Activated CD4-positive, alpha-beta T cell treated with anti-CD3 and anti-CD28 coated beads for 48 hours (primary cell): Measurements from ENCODE around the gene USP15.
"Not testable (repeated sequence)": the region's sequence is repeated elsewhere in the genome, so short reads cannot be mapped to it uniquely, and the experiment has no call there.

ENCODE experiments used
- DNase-seq: peaks from one replicate; pipeline ENCODE4 v3.0.0-alpha.2; 2020

Gene USP15

DNA sequence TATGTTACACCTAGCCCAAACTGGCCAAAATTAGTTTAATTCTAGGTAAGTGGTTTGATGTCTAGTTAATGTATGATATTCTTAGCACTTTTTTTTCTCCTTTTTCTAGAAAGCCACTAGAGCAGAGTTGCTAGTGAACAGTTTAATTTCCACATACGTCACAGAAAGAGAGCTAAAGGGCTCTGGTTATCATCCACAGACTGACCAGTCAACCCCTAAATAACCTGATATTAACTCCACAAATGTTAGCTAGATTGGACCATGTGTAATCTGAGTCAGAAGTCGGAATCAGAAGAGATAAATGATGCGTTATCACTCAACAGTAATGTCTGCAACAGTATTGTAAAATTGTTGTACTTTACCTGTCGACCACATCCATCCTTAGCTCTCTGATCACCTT is 74.9 kb downstream of the USP15 start:
- DNase-seq = no peak

DNA sequence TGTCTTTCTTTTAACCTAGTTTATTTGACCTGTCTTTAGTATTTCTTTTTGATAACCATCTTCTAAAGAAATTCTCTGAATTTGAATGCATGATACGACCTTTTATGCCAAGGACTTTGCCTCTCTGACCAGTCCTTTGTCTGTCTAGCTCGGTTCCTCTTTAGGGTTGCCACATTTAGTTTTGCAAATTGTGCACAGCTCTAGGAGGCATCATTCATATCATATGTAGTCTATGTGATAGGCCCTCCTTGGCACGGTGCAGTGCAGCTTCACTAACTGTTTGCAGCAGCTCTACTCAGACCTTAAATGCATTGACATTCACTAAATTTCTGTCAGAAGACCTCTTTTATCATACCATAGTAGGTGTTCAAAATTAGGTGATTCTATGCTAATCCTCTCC is 75.6 kb downstream of the USP15 start:
- DNase-seq = no peak

DNA sequence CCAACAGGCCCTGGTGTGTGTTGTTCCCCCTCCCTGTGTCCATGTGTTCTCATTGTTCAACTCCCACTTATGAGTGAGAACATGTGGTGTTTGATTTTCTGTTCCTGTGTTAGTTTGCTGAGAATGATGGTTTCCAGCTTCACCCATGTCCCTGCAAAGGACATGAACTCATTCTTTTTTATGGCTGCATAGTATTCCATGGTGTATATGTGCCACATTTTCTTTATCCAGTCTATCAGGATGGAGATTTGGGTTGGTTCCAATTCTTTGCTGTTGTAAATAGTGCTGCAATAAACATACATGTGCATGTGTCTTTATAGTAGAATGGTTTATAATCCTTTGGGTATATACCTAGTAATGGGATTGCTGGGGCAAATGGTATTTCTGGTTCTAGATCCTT is 77.4 kb downstream of the USP15 start:
- not testable (repeated sequence) for DNase-seq

DNA sequence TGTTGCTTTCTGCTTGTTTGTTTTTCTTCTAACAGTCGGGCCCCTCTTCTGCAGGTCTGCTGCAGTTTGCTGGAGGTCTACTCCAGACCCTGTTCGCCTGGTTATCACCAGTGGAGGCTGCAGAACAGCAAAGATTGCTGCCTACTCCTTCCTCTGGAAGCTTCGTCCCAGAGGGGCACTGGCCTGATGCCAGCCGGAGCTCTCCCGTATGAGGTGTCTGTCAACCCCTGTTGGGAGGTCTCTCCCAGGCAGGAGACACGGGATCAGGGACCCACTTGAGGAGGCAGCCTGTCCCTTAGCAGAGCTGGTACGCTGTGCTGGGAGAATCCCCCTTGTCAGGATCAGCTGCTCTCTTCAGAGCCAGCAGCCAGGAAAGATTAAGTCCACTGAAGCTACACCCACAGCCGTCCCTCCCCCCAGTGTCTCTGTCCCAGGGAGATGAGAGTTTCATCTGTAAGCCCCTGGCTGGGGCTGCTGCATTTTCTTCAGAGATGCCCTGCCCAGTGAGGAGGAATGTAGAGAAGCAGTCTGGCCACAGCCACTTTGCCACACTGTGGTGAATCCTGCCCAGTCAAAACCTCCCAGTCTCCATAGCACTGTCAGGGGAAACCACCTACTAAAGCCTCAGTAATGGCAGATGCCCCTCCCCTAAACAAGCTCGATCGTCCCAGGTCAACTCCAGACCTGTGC is 82.6 kb downstream of the USP15 start:
- DNase-seq = not testable (repeated sequence)

DNA sequence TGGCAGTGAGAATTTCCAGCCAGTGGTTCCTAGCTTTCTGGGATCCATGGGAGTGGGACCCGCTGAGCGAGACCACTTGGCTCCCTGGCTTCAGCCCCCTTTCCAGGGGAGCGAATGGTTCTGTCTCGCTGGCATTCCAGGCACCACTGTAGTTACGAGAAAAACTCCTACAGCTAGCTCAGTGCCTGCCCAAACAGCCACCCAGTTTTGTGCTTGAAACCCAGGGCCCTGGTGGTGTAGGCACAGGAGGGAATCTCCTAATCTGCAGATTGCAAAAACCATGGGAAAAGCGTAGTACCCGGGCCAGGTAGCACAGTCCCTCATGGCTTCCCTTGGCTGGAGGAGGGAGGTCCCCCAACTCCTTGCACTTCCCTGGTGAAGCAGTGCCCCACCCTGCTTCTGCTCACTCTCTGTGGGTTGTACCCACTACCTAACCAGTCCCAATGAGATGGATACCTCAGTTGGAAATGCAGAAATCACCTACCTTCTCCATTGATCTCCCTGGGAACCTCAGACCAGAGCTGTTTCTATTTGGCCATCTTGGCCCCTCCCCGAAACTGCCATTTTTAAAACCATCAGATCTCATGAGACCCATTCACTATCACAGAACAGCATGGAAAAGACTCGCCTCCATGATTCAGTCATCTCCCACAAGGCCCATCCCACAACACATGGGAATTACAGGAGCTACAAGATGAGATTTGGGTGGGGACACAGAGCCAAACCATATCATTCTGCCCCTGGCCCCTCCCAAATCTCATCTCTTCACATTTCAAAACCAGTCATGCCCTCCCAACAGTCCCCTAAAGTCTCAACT is 83.3 kb downstream of the USP15 start:
- not testable (repeated sequence) for DNase-seq

DNA sequence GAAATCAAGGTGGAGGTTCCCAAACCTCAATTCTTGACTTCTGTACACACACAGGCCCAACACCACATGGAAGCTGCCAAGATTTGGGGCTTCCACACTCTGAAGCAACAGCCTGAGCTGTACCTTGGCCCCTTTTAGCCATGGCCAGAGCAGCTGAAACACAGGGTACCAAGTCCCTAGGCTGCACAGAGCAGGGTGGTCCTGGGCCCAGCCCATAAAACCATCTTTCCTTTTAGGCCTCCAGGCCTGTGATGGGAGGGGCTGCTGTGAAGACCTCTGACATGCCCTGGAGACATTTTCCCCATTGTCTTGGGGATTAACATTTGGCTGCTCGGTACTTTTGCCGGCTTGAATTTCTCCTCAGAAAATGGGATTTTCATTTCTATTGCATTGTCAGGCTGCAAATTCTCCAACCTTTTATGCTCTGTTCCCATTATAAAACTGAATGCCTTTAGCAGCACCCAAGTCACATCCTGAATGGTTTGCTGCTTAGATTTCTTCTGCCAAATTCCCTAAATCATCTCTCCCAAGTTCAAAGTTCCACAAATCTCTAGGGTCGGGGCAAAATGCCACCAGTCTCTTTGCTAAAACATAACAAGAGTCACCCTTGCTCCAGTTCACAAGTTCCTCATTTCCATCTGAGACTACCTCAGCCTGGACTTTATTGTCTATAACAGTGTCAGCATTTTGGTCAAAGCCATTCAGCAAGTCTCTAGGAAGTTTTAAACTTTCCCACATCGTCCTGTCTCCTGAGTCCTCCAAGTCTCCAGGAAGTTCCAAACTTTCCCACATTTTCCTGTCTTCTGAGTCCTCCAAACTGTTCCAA is 84.7 kb downstream of the USP15 start:
- DNase-seq = not testable (repeated sequence)

DNA sequence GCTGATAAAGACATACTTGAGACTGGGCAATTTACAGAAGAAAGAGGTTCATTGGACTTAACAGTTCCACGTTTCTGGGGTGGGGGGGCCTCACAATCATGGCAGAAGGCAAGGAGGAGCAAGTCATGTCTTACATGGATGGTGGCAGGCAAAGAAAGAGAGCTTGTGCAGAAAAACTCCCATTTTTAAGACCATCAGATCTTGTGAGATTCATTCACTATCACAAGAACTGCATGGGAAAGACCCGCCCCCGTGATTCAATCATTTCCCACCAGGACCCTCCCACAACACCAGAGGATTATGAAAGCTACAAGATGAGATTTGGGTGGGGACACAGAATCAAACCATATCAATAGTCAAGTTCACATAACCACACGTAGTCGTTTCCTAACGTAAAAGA is 85.5 kb downstream of the USP15 start:
- DNase-seq = no peak

DNA sequence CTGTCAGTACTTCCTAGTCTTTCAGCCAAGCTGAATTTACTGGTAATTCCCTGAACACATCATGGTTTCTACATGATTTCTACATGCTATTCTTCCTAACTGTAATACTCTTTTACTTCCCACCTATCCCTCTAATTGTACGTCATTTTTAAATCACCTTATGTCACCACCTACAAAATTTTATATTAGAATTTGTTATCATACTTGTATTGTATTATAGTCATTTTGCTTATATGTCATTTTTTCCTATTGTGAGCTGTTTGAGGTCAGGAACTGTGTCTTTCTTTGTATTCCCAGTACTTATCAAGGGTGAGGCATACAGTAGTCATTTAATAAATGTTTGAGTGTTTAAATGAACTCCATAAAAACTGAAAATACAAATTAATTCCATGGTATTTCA is 86.6 kb downstream of the USP15 start:
- no peak for DNase-seq

DNA sequence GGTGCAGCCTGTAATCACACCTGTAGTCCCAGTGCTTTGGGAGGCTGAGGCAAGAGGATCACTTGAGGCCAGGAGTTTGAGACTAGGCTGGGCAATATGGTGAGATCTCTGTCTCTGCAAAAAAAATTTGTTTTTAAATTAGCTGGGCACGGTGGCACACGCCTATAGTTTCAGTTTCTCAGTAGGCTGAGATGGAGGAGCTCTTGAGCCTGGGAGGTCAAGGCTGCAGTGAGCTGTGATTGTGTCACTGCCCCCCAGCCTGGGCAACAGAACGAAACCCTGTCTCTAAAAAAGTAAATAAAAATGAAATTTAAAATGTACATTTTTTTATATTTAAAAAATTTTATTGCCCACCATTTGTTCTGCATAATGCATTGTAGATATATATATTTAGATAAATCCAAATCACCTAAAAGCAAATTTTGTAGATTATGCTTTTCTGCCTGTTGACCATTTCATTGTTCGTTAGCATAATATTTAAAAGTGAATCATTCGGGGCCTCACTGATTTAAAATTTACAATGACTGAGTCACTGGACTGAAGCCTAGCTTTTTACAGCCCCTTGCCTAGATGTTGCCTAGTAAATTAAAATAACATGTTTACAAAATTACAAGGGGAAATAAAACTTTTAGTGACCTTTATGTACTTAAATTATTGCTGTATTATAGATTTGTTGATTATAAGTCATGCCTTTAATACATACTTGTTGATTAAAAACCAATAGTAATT is 87.9 kb downstream of the USP15 start:
- no peak for DNase-seq

DNA sequence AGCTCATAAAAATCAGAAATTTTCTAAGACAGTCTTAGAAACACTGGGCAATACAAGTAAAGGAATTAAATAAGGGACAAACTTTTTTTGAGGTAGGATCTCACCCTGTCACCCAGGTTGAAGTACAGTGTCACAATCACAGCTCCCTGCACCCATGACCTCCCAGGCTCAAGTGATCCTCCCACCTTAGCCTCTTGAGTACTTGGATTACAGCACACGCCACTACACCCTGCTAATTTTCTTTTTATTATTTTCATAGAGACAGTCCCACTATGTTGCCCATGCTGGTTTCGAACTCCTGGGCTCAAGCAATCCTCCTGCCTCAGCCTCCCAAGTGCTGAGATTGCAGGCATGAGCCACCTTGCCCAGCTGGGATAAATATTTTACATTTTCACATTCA is 90.3 kb downstream of the USP15 start:
- DNase-seq = no peak

DNA sequence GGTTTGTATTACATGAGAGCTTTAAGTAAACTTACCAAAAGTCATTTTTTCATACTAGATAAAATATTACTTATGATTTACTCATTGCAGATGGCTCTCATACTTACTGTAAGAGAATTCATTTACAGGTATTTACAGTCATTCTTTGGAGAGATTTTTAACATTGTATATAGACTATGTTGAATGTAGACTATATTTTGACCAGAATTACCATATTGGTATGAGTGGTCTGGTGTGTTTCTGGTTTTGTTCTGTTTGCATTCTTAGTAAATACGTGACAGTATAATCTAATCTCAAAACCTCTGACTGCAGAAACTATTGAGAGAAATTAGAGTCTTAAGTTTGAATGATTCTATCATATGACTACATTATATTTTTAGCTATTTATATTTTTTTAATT is 91.1 kb downstream of the USP15 start:
- DNase-seq = no peak

DNA sequence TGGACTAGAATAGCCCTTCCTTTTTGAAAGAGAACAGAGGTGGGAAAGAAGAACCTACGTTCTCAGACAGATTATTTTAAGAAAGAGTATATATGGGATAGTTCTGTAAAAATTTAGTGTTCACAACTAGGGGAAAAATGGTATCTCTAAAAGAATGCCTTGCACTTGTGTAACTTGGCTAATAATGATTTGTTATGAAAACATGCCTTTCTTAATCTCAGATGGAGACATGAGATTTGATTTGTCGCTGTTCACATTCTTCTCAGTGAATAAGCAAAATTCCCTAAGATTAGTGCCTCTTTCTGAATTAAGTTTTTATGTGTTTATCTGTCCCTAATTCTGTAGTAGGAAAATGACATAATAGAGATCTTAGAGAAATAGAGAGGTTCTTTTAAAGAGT is 100.8 kb downstream of the USP15 start:
- no peak for DNase-seq

DNA sequence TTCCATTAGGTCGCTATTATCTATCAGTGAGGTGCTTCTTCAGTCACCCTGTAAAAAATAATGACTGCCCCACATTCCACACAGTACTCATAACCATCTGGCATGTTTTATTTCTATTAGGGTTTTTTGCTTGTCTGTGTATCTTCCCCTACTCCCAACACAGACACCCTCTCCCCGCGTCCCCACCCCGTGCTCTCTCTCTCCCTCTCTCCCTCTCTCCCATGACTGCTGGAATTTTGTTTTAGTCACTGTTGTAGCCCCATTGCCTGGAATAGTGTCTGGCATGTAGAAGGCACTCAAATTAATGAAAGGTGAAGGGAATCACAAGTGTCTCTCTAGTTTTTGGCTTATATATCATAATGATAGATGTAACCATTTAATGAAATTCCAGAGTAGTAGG is 103.3 kb downstream of the USP15 start:
- DNase-seq = no peak

DNA sequence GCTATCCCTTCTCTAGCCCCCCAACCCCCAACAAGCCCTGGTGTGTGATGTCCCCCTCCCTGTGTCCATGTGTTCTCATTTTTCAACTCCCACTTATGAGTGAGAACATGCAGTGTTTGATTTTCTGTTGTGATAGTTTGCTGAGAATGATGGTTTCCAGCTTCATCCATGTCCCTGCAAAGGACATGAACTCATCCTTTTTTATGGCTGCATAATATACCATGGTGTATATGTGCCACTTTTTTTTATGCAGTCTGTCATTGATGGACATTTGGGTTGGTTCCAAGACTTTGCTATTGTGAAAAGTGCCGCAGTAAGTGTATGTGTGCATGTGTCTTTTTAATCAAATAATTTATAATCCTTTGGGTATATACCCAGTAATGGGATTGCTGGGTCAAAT is 104.5 kb downstream of the USP15 start:
- DNase-seq = not testable (repeated sequence)

DNA sequence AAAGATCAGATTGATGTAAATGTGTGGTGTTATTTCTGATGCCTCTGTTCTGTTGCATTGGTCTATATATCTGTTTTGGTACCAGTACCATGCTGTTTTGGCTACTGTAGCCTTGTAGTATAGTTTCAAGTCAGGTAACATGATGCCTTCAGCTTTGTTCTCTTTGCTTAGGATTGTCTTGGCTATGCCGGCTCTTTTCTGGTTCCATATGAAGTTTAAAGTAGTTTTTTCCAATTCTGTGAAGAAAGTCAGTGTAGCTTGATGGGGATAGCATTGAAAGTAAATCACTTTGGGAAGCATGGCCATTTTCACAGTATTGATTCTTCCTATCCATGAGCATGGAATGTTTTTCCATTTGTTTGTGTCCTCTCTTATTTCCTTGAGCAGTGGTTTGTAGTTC is 105.6 kb downstream of the USP15 start:
- not testable (repeated sequence) for DNase-seq

DNA sequence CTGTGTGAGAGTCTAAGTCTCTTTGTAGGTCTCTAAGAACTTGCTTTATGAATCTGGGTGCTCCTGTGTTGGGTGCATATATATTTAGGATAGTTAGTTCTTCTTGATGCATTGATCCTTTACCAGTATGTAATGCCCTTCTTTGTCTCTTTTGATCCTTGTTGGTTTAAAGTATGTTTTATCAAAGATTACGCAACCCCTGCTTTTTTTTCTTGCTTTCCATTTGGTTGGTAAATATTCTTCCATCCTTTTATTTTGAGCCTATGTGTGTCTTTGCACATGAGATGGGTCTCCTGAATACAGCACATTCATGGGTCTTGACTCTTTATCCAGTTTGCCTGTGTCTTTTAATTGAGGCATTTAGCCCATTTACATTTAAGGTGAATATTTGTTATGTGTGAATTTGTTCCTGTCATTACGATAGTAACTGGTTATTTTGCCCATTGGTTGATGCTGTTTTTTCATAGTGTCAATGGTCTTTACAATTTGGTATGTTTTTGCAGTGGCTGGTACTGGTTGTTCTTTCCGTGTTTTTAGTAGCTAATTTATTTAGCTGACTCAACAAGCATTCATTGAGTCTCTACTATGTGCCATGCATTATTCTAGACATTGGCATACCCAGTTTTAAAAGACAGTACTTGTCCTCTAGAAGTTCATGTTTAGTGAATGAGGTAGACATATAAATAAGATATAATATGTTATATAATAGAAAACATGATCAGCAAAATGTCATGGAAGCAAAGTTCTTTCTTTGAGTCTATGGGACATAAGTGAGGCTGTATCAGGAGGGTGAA is 108.4 kb downstream of the USP15 start:
- DNase-seq = not testable (repeated sequence)

DNA sequence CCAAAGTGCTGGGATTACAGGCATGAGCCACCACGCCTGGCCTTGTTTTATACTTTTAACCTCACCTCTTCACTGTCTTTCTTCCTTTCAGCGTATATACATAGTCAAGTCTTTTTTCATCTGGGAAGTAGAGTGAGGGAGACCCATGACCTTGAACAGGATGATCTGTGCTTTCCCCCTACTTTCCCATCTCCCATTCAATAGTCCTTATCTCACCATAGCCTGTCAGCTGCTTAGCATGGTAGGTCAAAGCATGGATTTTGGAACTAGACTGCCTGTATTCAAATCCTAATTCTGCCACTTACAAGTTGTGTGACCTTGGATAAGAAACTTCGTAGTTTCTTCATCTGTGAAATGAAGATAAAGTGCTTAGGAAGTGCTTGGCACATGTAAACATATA is 110.0 kb downstream of the USP15 start:
- DNase-seq = no peak

DNA sequence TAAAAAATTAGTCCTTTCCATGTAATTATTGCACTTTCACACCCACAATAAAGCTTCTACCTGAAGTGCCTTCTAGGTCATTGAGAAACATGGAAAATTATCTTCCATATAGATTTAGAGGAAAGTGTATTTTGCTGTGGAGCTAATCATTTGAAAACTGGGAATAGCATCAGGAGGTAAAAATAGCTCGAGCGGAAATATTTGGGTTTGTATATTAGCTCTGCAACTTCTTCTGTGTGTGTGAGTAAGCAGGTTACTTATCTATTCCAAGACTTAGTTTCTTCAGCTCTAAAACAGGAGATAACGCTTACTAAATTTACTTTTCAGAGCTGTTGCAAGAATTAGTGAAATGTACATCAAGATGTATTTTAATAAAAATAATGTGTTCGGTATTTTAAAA is 111.5 kb downstream of the USP15 start:
- DNase-seq = no peak

DNA sequence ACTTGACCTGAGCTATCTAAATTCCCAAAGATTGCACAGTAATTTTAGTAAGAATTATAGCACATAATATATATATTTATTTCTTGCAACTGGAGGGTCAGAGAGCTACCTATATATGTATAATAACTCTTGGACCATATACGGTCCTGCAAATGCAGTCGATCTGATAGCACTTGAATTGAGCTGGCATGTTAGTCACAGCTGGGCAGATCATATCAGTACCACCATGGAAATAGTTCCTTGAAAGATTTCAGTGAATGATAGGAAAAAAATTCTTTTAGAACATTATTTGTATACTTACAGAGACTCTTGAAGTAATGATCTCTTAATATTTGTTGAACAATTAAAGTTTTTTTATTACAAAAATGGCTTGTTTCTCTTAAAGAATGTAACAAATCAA is 111.9 kb downstream of the USP15 start:
- DNase-seq = no peak

DNA sequence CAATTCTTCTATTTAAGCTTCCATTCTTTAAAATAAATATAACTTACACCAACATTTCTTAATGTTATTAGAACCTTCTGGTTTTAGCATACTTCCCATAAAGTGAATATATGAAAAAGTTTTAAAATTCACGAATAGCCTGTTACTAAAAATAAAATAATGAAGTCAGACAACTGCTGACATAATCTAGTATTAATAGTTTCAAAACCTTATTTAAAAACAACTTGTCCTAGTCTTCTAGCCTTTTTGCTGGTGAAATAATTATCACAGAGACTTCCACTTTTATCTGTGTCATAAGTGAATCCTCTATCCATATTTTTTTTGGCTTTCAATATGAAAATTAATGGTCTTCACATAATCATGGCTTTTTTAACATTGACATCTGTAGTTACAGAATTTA is 112.6 kb downstream of the USP15 start:
- no peak for DNase-seq

DNA sequence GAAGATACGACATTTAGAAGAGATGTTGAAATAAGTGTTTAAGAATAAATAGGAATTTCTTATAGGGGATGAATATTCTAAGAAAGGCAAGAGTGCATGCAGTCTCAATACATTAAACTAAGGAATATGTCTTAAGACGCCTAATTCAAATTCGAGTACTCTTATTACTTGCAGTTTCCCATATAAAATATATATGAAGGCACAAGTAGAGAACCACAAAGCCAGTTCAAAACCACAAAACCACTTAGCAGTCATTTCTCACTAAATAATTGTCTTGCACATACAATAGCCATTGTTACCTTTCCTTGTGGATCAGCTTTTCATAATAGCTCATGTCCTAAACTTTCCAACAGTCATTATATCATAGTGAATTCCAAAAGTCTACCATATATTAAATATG is 115.4 kb downstream of the USP15 start:
- no peak for DNase-seq
